GM19099 (cell line): Measurements from ENCODE around the gene BRSK1.

Experiments used
- POLR2A ChIP-seq: IDR thresholded peaks from 3 replicates; pipeline ENCODE4 v1.6.1; 2011; ENCODE audit warnings: low read depth; ENCODE audit not compliant: insufficient read length; ENCODE audit errors: extremely low read depth

BRSK1 gene

GRCh38 chr19:55277494-55277893 lies 6.3 kb upstream of the BRSK1 start:
- no peak for TF ChIP-seq POLR2A

DNA sequence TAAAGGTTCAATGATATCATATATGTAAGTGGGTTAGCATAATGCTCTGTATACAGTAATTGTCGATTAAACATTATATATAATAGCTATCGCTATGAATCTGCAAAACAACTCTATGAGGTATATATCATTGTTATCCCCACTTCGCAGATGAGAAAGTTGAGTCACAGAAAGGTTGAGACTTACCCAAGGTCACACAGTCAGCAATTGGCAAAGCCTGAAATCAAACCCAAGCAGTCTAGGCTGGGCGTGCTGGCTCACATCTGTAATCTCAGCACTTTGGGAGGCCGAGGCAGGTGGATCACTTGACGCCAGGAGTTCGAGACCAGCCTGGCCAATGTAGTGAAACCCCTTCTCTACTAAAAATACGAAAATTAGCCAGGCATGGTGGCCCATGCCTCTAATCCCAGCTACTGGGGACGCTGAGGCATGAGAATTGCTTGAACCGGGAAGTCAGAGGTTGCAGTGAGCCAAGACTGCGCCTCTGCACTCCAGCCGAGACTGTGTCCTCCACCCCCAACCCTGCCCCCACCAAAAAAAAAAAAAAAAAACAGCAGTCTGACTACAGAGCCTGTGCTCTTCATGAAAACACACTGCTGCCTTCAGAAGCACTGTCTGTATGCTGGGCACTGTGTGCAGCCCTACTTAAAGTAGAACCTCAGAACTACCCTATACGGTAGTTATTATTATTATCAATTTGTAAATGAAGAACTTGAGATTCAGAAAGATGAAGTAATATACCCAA lies 5.2 kb upstream of the BRSK1 start:
- no peak for TF ChIP-seq POLR2A

- no peak for TF ChIP-seq POLR2A
Measured at GRCh38 chr19:55279340-55279739, 4.5 kb upstream of the BRSK1 start.

DNA sequence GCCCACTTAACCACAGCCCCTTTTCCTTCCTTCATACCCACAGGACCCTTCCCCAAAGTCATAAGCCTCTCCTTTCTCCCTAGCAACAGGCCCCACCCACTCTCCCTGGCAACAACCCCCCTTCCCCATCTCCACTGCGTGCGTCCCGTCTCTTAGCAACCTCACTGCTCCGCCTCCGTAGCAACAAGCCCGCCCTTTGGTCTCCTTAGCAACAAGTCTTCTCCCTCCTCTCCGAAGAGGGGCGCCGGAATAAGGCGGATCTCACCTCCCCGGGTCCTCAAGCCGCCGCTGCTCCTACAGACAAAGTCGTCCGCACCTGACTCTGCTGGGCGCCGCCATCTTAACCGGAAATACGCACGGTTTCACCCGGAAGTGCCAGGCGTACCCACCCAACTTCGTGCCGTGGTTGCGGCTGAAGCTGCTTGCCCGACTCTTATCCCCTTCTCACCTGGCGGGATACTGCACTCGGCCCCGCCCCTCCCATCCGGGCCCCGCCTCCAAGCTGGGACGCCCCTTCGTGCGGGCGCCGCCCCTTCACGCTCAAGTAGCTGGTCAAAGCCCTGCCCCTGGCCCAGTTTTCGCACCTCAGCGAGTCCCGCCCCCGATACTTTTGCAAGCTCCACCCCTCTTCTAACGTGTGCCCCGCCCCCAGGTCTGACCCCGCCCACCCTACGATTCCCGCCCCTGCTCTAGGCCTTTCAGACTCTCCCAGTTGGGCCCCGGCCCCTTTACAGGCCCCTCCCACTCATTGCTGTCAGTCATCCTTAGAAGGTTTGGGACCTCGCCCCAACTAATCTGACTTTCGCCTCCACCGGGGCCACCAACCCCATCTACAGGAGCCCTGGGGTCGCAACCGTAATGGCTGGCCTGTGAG lies 3.8 kb upstream of the BRSK1 start, which contains the start of gene HSPBP1:
TSS of gene HSPBP1 (minus strand) at position 341 of the 874 bp plus-strand sequence. CDS start 502 bp downstream, outside the sequence.
- peak; percentile 66 for TF ChIP-seq POLR2A

- TF ChIP-seq POLR2A, result no peak
Measured at GRCh38 chr19:55284405-55285058, 735 bp downstream of the BRSK1 start.

DNA sequence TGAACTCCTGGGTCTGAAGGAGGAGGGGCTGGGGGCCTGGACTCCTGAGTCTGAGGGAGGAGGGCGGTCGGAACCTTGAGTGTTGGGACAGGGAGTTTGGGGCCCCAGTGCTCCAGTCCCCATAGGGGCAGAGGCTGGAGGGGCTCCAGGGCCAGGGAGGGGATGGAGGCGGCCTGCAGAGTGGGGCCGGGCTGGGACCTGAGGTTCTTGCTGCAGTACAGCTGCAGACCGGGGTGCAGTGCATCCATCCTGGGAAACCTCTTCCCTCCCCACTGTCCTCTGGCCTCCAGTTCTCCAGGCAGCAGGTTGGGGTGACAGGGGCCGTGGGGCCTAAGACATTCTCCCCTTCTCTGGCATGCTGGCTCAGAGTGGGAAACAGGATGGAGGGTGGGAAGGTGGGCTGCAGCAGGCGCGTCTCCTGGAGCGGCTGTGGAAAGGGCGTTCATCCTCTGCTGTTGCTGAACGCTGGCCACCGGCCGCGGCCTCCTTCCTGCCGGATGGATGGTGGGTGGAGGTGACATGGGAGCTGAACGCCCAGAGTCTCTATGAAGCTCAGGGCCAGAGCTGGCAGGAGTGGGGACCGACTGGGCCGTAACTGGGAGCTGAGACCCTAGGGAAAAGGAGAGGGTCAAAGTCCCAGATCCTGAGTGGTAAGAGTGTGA lies 1.6 kb downstream of the BRSK1 start:
- no peak for TF ChIP-seq POLR2A

DNA sequence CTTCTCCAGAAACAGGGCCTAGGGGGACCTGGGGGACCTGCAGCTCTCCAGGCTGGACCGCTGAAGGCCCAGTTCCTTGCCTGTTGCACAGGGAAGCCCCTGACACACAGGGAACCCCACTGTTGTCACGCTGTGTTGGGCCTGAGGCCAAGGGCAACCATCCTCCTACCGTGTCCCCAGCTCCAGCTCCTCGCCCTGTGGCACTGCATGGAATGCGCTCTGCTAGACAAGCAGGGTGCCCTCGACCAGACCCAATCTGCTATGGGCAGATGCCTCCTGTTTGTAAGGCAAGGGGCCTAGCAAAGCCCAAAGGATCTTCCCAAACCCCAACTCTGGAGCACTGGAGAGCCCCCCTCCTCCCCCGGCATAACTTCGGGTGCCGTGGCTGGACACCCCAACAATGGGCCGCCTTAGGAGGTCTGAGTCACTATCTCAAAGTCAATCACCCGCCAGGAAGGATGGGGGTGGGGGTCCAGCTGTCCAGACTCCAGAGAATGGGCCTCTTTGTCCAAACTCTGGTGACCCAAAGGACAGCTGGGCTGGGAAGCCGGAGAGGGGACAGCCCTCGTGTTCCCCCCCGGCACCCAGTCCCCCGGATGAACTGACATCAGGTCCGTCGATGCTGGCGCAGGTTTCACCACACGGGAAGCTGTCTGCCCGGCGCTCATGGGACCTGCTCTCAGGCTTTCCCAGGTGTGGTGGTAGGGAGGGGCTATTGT lies 3.7 kb downstream of the BRSK1 start:
- TF ChIP-seq POLR2A, result no peak

GRCh38 chr19:55289117-55289796 lies 5.5 kb downstream of the BRSK1 start:
- TF ChIP-seq POLR2A, result no peak

GRCh38 chr19:55297267-55297666 lies 13.5 kb downstream of the BRSK1 start:
- no peak for TF ChIP-seq POLR2A

DNA sequence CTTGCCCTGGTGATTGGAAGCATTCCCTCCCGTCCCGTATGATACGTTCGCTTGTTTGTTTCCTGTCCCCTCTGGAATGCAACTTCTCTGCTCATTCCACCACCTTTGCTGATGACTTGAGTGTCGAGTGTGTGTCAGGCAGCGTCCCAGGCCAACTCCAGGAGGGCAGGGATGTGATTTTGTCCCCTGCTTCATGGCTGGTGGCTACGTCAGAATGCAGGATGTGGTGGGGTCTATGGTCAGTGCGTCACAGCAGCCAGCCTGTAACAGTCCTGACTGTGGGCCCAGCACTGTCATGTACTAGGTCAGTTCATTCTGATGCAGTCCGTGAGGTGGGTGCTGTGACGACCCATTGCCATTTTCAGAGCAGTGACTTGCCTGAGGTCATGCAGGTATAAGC lies 16.2 kb downstream of the BRSK1 start:
- TF ChIP-seq POLR2A, result no peak

DNA sequence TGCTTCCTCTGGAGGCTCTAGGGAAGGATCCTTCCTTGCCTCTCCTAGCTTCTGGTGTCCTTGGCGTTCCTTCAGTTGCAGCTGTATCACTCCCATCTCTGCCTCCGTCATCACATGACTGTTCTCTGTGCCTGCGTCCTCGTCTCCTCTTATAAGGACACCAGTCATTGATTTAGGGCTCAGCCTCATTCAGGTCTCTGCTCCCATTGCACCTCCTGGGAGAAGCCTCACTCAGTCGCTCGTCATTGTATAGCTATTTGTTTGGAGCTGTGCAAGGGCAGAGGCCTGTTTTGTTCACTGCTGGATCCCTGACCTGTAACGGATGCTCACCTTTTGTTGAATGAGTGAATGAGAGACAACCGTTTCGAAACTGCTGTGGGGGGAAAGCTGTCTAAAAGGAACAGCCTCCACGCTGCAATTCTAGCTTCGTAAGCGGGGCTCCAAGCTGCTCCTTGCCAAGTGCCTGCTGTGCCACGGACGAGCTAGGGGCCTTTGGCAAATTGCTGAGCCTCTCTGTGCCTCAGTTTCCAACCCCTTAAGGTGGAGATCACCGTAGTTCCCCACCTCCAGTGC lies 17.2 kb downstream of the BRSK1 start:
- no peak for TF ChIP-seq POLR2A

DNA sequence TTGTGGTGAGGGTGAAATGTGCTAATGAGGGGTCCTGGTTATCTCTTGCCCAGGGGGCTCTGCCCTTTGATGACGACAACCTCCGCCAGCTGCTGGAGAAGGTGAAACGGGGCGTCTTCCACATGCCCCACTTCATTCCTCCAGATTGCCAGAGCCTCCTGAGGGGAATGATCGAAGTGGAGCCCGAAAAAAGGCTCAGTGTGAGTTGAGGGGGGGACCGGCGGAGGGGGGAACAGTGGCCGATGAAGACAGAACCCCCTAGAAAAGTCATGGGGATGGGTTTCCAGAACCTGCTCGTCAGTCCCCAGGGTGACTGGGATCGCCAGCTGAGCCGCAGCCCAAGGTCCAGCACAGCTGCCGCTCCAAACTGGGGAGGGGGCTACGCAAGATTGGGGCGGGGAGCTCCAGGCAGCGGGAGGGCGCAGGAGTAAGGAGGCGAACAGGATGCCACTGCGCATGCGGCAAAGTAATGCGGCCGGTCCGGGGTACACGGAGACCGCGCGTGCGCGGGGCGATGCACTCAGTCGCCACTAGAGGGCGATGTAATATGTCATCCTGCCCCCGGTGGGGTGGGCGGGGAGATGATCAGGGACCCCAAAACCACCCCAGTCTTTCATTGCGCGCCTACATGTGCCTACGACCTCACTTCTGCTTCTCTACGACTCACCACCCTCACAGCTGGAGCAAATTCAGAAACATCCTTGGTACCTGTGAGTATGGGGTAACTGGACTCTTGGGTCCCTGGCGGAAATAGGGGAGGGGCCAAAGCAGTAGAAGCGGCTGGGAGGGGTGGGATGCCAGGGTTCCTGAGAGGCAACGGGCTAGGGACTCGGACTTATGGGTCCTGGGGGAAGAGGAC lies 17.9 kb downstream of the BRSK1 start:
- TF ChIP-seq POLR2A, result no peak
